Measurements from ENCODE around the gene VEGFD. TPM values are rescaled to one million over a fixed set of nuclear protein-coding genes. Genes with fewer than 3 reads are reported as not detected.
A peak's percentile ranks its signal among the peaks of the same experiment; 100 is the strongest.

VEGFD gene
- total and polyA plus RNA-seq, 9 donors = 0.41 to 1.7 (median 0.74) TPM

DNA sequence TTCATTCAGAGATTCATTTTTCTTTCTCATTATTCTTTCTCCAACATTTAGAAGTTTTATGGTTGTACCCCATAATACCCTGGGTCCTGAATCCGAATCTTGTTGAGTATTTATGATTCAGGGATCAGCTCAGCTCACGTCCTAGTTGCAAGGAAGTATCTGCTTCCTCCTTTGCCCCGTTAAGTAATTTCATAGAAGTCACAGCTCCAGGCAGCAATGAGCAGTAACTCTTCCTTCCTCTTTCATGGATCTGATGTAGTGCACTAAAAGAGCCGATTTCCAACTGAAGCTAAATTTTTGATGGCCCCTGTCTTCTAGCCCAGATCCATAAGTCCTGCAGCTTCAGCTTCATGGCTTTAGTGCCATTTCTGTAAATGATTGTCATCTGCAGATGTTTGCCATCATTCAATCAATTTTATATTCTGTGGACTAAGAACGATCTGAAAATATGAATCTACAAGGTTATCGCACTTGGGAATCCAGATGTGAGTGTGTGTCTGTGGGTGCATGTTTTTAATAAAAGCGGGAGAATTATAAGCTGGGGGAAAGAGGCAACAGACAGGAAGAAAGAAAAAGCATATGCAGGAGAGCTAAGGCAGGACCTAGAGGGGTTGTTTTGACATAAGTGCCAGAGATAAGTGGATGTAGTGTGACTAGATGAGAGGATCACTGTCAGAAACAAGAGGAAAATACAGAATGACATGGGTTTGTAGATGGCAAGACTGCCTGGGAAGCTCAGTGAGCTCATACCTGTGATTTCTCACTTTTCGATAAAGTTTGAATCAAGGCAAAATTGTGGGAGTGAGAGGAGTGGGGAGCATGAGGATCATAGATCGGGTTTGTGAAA is 17.5 kb downstream of the VEGFD start:
- 67% methylated on average over 5 of the region's 9 CpGs for WGBS (ENCODE audit: insufficient coverage)
- peaks cover 29% of the 10 kb centered on the region for H3K27me3 ChIP-seq (ENCODE audit: control insufficient read depth, insufficient read depth, low read length)
- DNase-seq = no peak
- H3K4me3 ChIP-seq (ENCODE audit: low read length) = no peak overlapping the region
- H3K4me1 ChIP-seq (ENCODE audit: control insufficient read depth, insufficient read depth, low read length) = no peaks in the 10 kb centered on the region
- H3K36me3 ChIP-seq (ENCODE audit: control insufficient read depth, insufficient read depth, low read length) = no peaks in the 10 kb centered on the region
- no peak overlapping the region for H3K27ac ChIP-seq (ENCODE audit: low read length)
- no peaks in the 10 kb centered on the region for H3K9me3 ChIP-seq (replicated peaks; ENCODE audit: control insufficient read depth, low read depth, low read length)

- 45% methylated on average over 1 of the region's 2 CpGs for WGBS (ENCODE audit: insufficient coverage)
- Histone ChIP-seq H3K4me3 (ENCODE audit: low read length) (no peak overlapping the region), H3K27ac (ENCODE audit: low read length) (no peak overlapping the region), H3K9me3 (replicated peaks; ENCODE audit: control insufficient read depth, low read depth, low read length) (peaks cover 4% of the 10 kb centered on the region), H3K27me3 (ENCODE audit: control insufficient read depth, insufficient read depth, low read length) (peaks cover 31% of the 10 kb centered on the region), H3K36me3 (ENCODE audit: control insufficient read depth, insufficient read depth, low read length) (no peaks in the 10 kb centered on the region), H3K4me1 (ENCODE audit: control insufficient read depth, insufficient read depth, low read length) (no peaks in the 10 kb centered on the region)
- no peak for DNase-seq
These were observed 24.5 kb downstream of the VEGFD start for GRCh38 chrX:15359701-15360100.

DNA sequence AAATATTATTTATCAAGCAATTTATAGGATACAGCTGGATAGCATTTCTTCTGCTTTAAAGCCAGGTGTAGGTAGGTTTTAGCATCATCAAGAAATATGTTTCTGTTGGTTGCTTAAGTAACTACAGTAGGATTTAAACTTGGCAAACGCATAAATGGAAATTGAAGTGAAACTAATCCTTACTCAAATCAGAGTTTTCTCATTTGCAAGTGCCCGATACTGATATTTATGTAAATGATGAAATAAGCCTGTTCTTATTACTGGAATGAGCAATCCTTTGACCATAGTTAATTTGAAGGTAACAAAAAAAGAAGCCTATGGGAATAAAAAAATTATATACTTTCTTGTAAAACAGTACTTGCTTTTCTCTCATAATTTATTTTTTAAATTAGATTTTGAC is 25.7 kb downstream of the VEGFD start:
- Histone ChIP-seq H3K4me3 (ENCODE audit: low read length) (no peak overlapping the region), H3K36me3 (ENCODE audit: control insufficient read depth, insufficient read depth, low read length) (no peaks in the 10 kb centered on the region), H3K9me3 (replicated peaks; ENCODE audit: control insufficient read depth, low read depth, low read length) (peaks cover 4% of the 10 kb centered on the region), H3K27me3 (ENCODE audit: control insufficient read depth, insufficient read depth, low read length) (peaks cover 26% of the 10 kb centered on the region), H3K4me1 (ENCODE audit: control insufficient read depth, insufficient read depth, low read length) (no peaks in the 10 kb centered on the region), H3K27ac (ENCODE audit: low read length) (no peak overlapping the region)
- no CpG with 5 or more reads among the region's 2 CpGs for WGBS (ENCODE audit: insufficient coverage)
- DNase-seq = no peak

- no CpG with 5 or more reads among the region's 1 CpG for WGBS (ENCODE audit: insufficient coverage)
- H3K4me1 ChIP-seq (ENCODE audit: control insufficient read depth, insufficient read depth, low read length) = no peaks in the 10 kb centered on the region
- peak; percentile 72 for DNase-seq
- H3K27ac ChIP-seq (ENCODE audit: low read length) = no peak overlapping the region
- H3K27me3 ChIP-seq (ENCODE audit: control insufficient read depth, insufficient read depth, low read length) = peaks cover 20% of the 10 kb centered on the region
- no peak overlapping the region for H3K4me3 ChIP-seq (ENCODE audit: low read length)
- peaks cover 4% of the 10 kb centered on the region for H3K9me3 ChIP-seq (replicated peaks; ENCODE audit: control insufficient read depth, low read depth, low read length)
- H3K36me3 ChIP-seq (ENCODE audit: control insufficient read depth, insufficient read depth, low read length) = no peaks in the 10 kb centered on the region
These were observed 27.8 kb downstream of the VEGFD start for GRCh38 chrX:15356444-15356843.

DNA sequence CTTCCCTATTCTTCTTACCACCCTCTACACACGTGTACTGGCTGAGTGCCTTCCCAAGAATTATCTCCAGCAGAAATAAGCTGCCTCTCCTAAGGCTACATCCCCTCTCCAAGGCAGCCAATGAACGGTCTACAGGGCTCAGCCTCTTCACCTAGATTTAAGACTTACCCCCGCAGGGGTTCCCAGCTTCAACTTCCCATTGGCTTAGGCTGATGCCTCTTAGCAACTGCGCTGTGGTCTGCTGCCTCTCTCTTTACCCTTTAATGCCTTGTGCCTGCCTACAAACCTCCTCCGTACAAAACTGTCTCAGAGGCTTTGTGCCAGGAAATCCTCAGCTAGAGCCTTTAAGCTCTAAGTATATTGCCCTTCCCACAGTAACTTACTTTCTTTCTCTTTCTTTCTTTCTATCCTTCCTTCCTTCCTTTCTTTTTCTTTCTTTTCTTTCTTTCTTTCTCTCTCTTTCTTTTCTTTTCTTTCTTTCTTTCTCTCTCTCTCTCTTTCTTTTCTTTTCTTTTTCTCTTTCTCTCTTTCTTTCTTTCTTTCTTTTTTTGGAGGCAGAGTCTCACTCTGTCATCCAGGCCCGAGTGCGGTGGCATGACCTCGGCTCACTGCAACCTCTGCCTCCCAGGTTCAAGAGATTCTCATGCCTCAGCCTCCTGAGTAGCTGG is 33.8 kb downstream of the VEGFD start:
- H3K9me3 ChIP-seq (replicated peaks; ENCODE audit: control insufficient read depth, low read depth, low read length) = no peaks in the 10 kb centered on the region
- no peak overlapping the region for H3K4me3 ChIP-seq (ENCODE audit: low read length)
- WGBS (ENCODE audit: insufficient coverage) = 29% methylated on average over 5 of the region's 8 CpGs
- DNase-seq = peak; percentile 11
- H3K4me1 ChIP-seq (ENCODE audit: control insufficient read depth, insufficient read depth, low read length) = no peaks in the 10 kb centered on the region
- no peaks in the 10 kb centered on the region for H3K36me3 ChIP-seq (ENCODE audit: control insufficient read depth, insufficient read depth, low read length)
- no peak overlapping the region for H3K27ac ChIP-seq (ENCODE audit: low read length)
- H3K27me3 ChIP-seq (ENCODE audit: control insufficient read depth, insufficient read depth, low read length) = peaks cover 7% of the 10 kb centered on the region

- Histone ChIP-seq H3K27ac (ENCODE audit: low read length) (no peak overlapping the region), H3K4me1 (ENCODE audit: control insufficient read depth, insufficient read depth, low read length) (no peaks in the 10 kb centered on the region), H3K27me3 (ENCODE audit: control insufficient read depth, insufficient read depth, low read length) (peaks cover 10% of the 10 kb centered on the region), H3K4me3 (ENCODE audit: low read length) (no peak overlapping the region), H3K9me3 (replicated peaks; ENCODE audit: control insufficient read depth, low read depth, low read length) (no peaks in the 10 kb centered on the region), H3K36me3 (ENCODE audit: control insufficient read depth, insufficient read depth, low read length) (no peaks in the 10 kb centered on the region)
- WGBS (ENCODE audit: insufficient coverage) = 0% methylated on average over 1 of the region's 2 CpGs
- DNase-seq = peak; percentile 82
These were observed 35.2 kb downstream of the VEGFD start for GRCh38 chrX:15349046-15349445.

DNA sequence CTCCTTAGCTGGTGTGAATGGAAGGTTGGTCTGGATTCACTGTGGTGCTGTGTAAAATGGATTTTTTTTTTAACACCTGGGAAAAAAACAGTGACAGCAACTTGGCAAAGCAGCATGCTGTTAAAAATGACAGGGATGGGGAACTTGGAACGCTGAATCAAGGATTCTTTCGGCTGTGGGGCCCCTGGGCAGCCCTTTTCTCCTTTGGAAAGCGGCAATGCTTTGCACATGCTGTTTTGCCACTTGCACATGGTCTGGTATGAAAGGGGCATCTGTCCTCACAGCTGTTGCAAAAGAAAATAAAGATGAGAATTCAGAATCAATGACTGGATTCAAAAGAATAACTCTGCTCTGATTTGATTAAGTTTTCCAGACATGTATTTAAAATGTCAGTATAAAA is 38.2 kb downstream of the VEGFD start:
- 74% methylated on average over 2 of the region's 3 CpGs for WGBS (ENCODE audit: insufficient coverage)
- Histone ChIP-seq H3K27ac (ENCODE audit: low read length) (no peak overlapping the region), H3K4me1 (ENCODE audit: control insufficient read depth, insufficient read depth, low read length) (no peaks in the 10 kb centered on the region), H3K36me3 (ENCODE audit: control insufficient read depth, insufficient read depth, low read length) (no peaks in the 10 kb centered on the region), H3K27me3 (ENCODE audit: control insufficient read depth, insufficient read depth, low read length) (peaks cover 20% of the 10 kb centered on the region), H3K4me3 (ENCODE audit: low read length) (no peak overlapping the region), H3K9me3 (replicated peaks; ENCODE audit: control insufficient read depth, low read depth, low read length) (no peaks in the 10 kb centered on the region)
- DNase-seq = peak; percentile 15

DNA sequence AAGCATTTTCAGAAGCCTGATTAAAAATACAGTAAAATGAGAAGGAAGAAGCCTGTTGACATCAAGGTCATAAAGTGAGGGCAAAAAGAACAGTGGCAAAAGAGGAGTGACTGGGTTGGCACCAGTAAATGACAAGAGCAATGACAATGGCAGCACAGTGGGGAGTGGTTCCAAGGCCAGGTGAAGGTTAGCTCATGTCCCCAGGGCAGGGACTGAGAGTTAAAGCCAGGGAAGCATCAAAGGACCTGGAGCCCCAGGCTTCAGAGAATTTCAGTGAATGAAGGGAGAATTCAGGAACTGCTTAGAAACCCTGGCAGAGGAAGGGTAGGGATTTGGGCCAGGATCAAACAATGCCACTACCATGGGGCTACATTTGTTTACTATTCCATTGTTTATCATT is 40.1 kb downstream of the VEGFD start:
- H3K27me3 ChIP-seq (ENCODE audit: control insufficient read depth, insufficient read depth, low read length) = peaks cover 21% of the 10 kb centered on the region
- no peaks in the 10 kb centered on the region for H3K36me3 ChIP-seq (ENCODE audit: control insufficient read depth, insufficient read depth, low read length)
- DNase-seq = no peak
- no peak overlapping the region for H3K27ac ChIP-seq (ENCODE audit: low read length)
- no peaks in the 10 kb centered on the region for H3K9me3 ChIP-seq (replicated peaks; ENCODE audit: control insufficient read depth, low read depth, low read length)
- no peak overlapping the region for H3K4me3 ChIP-seq (ENCODE audit: low read length)
- H3K4me1 ChIP-seq (ENCODE audit: control insufficient read depth, insufficient read depth, low read length) = no peaks in the 10 kb centered on the region

GRCh38 chrX:15343075-15343476 is 41.1 kb downstream of the VEGFD start:
- H3K9me3 ChIP-seq (replicated peaks; ENCODE audit: control insufficient read depth, low read depth, low read length) = no peaks in the 10 kb centered on the region
- peaks cover 21% of the 10 kb centered on the region for H3K27me3 ChIP-seq (ENCODE audit: control insufficient read depth, insufficient read depth, low read length)
- DNase-seq = no peak
- H3K4me3 ChIP-seq (ENCODE audit: low read length) = no peak overlapping the region
- WGBS (ENCODE audit: insufficient coverage) = no CpG with 5 or more reads among the region's 5 CpGs
- H3K4me1 ChIP-seq (ENCODE audit: control insufficient read depth, insufficient read depth, low read length) = no peaks in the 10 kb centered on the region
- no peak overlapping the region for H3K27ac ChIP-seq (ENCODE audit: low read length)
- no peaks in the 10 kb centered on the region for H3K36me3 ChIP-seq (ENCODE audit: control insufficient read depth, insufficient read depth, low read length)

DNA sequence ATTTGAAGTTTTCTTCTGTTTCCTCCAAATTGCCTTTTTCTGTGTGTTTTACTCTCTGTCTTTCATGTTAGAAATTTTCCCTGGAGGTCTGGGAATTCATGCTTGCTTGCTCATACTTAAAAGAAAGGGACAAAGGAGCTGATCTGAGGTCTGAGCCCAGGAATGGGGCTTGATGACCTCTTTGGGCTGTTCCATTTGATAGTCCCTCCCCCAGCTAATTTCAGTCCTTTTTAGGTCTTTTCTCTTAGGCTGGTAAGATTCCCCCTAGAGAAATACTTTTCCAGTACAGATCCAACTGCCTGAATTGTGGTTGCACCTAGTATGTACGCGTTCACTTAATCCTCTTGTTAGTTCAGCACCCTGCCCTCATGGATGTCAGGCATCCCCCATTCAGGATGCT is 43.3 kb downstream of the VEGFD start:
- Histone ChIP-seq H3K27me3 (ENCODE audit: control insufficient read depth, insufficient read depth, low read length) (peaks cover 25% of the 10 kb centered on the region), H3K4me3 (ENCODE audit: low read length) (no peak overlapping the region), H3K36me3 (ENCODE audit: control insufficient read depth, insufficient read depth, low read length) (no peaks in the 10 kb centered on the region), H3K27ac (ENCODE audit: low read length) (no peak overlapping the region), H3K4me1 (ENCODE audit: control insufficient read depth, insufficient read depth, low read length) (no peaks in the 10 kb centered on the region), H3K9me3 (replicated peaks; ENCODE audit: control insufficient read depth, low read depth, low read length) (no peaks in the 10 kb centered on the region)
- DNase-seq = no peak
- 59% methylated on average over 2 of the region's 2 CpGs for WGBS (ENCODE audit: insufficient coverage)

Data from muscle of leg (tissue), 11 donors.